ENCODE data around the gene POP5.

The POP5 gene

GRCh38 chr12:120598674-120599463 is 17.7 kb upstream of the POP5 start:
- H3K4me3 ChIP-seq (ENCODE audit: low read length), result no peak overlapping the region
- TF ChIP-seq ZNF274 (IDR thresholded peaks at IDR 0.05; ENCODE audit: low read depth, low read length), result no peak

GRCh38 chr12:120597861-120598260 is 16.7 kb upstream of the POP5 start:
- H3K4me3 ChIP-seq (ENCODE audit: low read length), result no peak overlapping the region
- TF ChIP-seq ZNF274 (IDR thresholded peaks at IDR 0.05; ENCODE audit: low read depth, low read length), result no peak

GRCh38 chr12:120596901-120597300 is 15.7 kb upstream of the POP5 start:
- H3K4me3 ChIP-seq (ENCODE audit: low read length), result no peak overlapping the region
- no peak for TF ChIP-seq ZNF274 (IDR thresholded peaks at IDR 0.05; ENCODE audit: low read depth, low read length)

- no peak for TF ChIP-seq ZNF274 (IDR thresholded peaks at IDR 0.05; ENCODE audit: low read depth, low read length)
- no peak overlapping the region for H3K4me3 ChIP-seq (ENCODE audit: low read length)
Observed at GRCh38 chr12:120592121-120593049, 11.2 kb upstream of the POP5 start.

GRCh38 chr12:120590741-120591407 is 9.7 kb upstream of the POP5 start:
- H3K4me3 ChIP-seq (ENCODE audit: low read length), result no peak overlapping the region
- TF ChIP-seq ZNF274 (IDR thresholded peaks at IDR 0.05; ENCODE audit: low read depth, low read length), result no peak

- no peak overlapping the region for H3K4me3 ChIP-seq (ENCODE audit: low read length)
- TF ChIP-seq ZNF274 (IDR thresholded peaks at IDR 0.05; ENCODE audit: low read depth, low read length), result no peak
Observed at GRCh38 chr12:120588948-120589930, 8.0 kb upstream of the POP5 start.

GRCh38 chr12:120588371-120588770 is 7.2 kb upstream of the POP5 start:
- TF ChIP-seq ZNF274 (IDR thresholded peaks at IDR 0.05; ENCODE audit: low read depth, low read length), result no peak
- H3K4me3 ChIP-seq (ENCODE audit: low read length), result no peak overlapping the region

- no peak overlapping the region for H3K4me3 ChIP-seq (ENCODE audit: low read length)
- TF ChIP-seq ZNF274 (IDR thresholded peaks at IDR 0.05; ENCODE audit: low read depth, low read length), result no peak
Observed at GRCh38 chr12:120586860-120587259, 5.7 kb upstream of the POP5 start.

- H3K4me3 ChIP-seq (ENCODE audit: low read length), result no peak overlapping the region
- TF ChIP-seq ZNF274 (IDR thresholded peaks at IDR 0.05; ENCODE audit: low read depth, low read length), result no peak
Observed at GRCh38 chr12:120586206-120586605, 5.0 kb upstream of the POP5 start.

- TF ChIP-seq ZNF274 (IDR thresholded peaks at IDR 0.05; ENCODE audit: low read depth, low read length), result no peak
- peak overlapping the region; percentile 10; the same call in 1 of the 2 replicates for H3K4me3 ChIP-seq (ENCODE audit: low read length)
Observed at GRCh38 chr12:120584343-120585149, 3.3 kb upstream of the POP5 start.

GRCh38 chr12:120583478-120584030 is 2.4 kb upstream of the POP5 start:
- TF ChIP-seq ZNF274 (IDR thresholded peaks at IDR 0.05; ENCODE audit: low read depth, low read length), result no peak
- no peak overlapping the region; the same call in 1 of the 2 replicates for H3K4me3 ChIP-seq (ENCODE audit: low read length)

- H3K4me3 ChIP-seq (ENCODE audit: low read length), result peak overlapping the region; percentile 82
- no peak for TF ChIP-seq ZNF274 (IDR thresholded peaks at IDR 0.05; ENCODE audit: low read depth, low read length)
Observed at GRCh38 chr12:120581998-120582397, 796 bp upstream of the POP5 start.
